ENCODE data around the gene NOP56.

DNA sequence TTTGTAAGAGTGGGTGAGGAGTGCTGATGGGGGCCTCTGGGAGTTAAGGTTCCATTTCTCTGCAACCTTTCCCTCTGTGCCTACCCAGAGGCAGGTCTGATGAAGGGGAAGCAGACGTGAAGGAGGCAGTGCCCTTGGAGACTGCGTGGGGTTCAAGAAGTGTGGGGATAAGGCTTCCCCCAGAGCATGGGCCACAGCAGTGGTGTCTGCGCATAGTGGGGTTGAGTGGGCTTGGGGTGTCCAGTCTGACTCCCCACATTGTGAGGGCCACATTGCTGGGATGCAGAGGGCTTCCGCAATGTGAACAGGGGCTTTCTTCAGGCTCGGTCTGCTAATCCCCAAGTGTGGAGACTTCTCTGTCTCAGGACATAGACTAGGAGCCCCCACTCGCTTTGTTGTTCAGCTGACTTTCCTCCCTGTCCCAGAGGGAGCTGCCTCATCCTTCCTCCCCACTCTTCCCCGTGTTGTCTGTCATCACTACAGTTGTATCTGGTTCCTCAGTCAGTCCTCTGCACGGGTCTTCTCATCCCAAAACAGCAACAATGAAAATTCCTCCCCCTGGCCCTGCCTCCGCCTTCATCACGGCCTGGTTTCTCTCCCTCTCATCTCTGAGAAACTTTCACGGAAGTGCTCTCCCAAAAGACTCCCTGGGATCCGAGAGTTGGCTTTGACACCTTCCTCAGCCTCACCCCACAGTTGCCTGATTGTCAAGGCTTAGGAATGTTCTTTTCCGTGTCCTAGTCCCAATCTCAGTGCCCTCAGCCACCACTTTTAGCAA is 43.0 kb downstream of the NOP56 start:
- TF ChIP-seq, protein P1, sequence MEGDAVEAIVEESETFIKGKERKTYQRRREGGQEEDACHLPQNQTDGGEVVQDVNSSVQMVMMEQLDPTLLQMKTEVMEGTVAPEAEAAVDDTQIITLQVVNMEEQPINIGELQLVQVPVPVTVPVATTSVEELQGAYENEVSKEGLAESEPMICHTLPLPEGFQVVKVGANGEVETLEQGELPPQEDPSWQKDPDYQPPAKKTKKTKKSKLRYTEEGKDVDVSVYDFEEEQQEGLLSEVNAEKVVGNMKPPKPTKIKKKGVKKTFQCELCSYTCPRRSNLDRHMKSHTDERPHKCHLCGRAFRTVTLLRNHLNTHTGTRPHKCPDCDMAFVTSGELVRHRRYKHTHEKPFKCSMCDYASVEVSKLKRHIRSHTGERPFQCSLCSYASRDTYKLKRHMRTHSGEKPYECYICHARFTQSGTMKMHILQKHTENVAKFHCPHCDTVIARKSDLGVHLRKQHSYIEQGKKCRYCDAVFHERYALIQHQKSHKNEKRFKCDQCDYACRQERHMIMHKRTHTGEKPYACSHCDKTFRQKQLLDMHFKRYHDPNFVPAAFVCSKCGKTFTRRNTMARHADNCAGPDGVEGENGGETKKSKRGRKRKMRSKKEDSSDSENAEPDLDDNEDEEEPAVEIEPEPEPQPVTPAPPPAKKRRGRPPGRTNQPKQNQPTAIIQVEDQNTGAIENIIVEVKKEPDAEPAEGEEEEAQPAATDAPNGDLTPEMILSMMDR (IDR thresholded peaks at IDR 0.05) = no peak
- TF ChIP-seq POLR2A (IDR thresholded peaks at IDR 0.05) (no peak), EP300 (IDR thresholded peaks at IDR 0.05) (no peak)
